Mucosa of descending colon (tissue), 3 donors: ENCODE results near the gene SALL1. TPM values are rescaled to one million over a fixed set of nuclear protein-coding genes. Genes with fewer than 3 reads are reported as not detected.

Experiments
- ATAC-seq: fragments of 200-7000 bp; cut with Tn5 transposase; one replicate; pipeline ENCODE4 v1.9.1; 2020; ENCODE audit warnings: mild to moderate bottlenecking, moderate library complexity
- DNase-seq, 3 donors: peaks; one replicate each; pipeline ENCODE4 v3.0.0-alpha.2; 2020
- H3K36me3 ChIP-seq: fragments of 200-600 bp; one replicate; pipeline ENCODE4 v1.8.0; 2021; ENCODE audit warnings: low read depth, mild to moderate bottlenecking
- H3K4me1 ChIP-seq: fragments of 200-600 bp; one replicate; pipeline ENCODE4 v1.8.0; 2021; ENCODE audit warnings: low read depth, mild to moderate bottlenecking
- H3K4me3 ChIP-seq: fragments of 200-600 bp; one replicate; pipeline ENCODE4 v1.8.0; 2021; ENCODE audit warnings: mild to moderate bottlenecking
- H3K9me3 ChIP-seq: fragments of 200-600 bp; one replicate; pipeline ENCODE4 v1.8.0; 2021; ENCODE audit warnings: mild to moderate bottlenecking
- intact Hi-C, 2 donors: fragments of 100-400 bp; cut with DNase I in 1 of 2; cut with micrococcal nuclease in 1 of 2; formaldehyde crosslinking; loops; one replicate each; pipeline versions ENCODE4 v1.11.0 to v1.11.1; 2022; cut with DNase I, micrococcal nuclease
- total RNA-seq, 3 donors: library from RNA; stranded (reverse); fragmentation: NEBNext Ultra II Directional in 2 of 3; extraction: Animal tissue kit (Norgen Biotek cat#: 25700) in 2 of 3; gene quantifications; one replicate each; pipeline versions ENCODE4 v1.2.1 to v1.2.4, GENCODE V29; 2021 to 2023
- TF ChIP-seq, protein P1 (sequence below): fragments of 200-600 bp; IDR thresholded peaks from one replicate; pipeline ENCODE4 v1.8.0; 2022; ENCODE audit warnings: antibody characterized with exemption, mild to moderate bottlenecking
- donor health status: DM: no; HTN: no; CAD: no; lungs with moderate emphysema.
- donor health status: DM: no; HTN: no; CAD: no.
- donor health status: DM: no; HTN: yes; CAD: no.

SALL1 gene
- total RNA-seq, 3 donors from 2014 or later, result 1.5 to 2.6 (median 1.7) TPM

DNA sequence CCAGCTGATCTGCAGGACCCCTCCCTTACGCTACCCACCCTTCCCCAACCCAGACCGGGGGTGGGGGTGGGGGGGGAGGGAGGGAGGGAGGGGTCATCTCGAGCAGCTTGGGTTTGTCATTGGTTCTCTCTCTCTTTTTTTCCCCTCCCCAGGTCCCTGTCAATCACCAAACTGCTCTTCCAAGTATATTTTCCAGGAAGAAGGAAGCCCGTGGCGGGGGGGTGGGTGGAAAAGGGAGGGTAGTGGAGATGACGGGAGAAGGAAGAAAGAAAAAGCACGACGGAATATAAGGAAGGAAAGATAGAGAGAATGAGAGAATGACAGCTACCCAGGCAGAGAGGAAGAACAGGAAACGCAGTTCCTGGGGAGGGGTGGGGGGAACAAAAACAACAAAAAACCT is 17.9 kb downstream of the SALL1 start:
- H3K4me3 ChIP-seq, result no peak overlapping the region
- intact Hi-C loops, result no loop called here
- no peaks in the 10 kb centered on the region for H3K4me1 ChIP-seq
- H3K36me3 ChIP-seq, result no peaks in the 10 kb centered on the region
- no peaks in the 10 kb centered on the region for H3K9me3 ChIP-seq
- DNase-seq (no peak), ATAC-seq (no peak)
- TF ChIP-seq, protein P1, sequence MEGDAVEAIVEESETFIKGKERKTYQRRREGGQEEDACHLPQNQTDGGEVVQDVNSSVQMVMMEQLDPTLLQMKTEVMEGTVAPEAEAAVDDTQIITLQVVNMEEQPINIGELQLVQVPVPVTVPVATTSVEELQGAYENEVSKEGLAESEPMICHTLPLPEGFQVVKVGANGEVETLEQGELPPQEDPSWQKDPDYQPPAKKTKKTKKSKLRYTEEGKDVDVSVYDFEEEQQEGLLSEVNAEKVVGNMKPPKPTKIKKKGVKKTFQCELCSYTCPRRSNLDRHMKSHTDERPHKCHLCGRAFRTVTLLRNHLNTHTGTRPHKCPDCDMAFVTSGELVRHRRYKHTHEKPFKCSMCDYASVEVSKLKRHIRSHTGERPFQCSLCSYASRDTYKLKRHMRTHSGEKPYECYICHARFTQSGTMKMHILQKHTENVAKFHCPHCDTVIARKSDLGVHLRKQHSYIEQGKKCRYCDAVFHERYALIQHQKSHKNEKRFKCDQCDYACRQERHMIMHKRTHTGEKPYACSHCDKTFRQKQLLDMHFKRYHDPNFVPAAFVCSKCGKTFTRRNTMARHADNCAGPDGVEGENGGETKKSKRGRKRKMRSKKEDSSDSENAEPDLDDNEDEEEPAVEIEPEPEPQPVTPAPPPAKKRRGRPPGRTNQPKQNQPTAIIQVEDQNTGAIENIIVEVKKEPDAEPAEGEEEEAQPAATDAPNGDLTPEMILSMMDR, result no peak

DNA sequence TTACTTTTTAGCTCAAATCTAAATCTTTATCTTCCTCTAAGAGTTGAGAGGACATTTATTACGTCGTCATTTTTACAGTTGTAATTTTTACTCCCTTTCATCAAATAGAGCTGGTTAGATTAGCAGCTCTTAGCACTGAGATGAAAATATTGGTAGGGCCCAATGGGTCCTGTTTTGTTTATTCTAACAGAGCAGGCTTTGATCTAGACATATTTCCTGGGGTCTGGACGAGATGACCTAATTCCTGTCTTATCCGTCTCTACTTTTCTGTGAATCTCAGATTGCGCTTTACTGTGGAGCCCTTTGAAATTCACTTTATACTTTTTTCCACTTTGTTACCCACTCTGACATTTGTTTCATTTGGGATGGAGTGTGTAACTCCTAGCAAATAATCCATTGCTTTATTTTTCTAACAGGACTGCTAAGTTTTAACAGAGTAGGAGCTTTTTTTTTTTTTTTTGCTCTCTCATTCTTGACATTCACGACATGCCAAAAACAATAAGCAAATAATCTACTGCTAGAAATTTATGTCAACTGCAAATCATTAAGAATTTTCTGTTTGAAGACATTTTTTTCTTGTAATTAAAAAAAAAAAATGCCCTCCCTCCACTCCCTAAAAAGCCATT is 18.5 kb downstream of the SALL1 start:
- Histone ChIP-seq H3K36me3 (no peaks in the 10 kb centered on the region), H3K4me3 (no peak overlapping the region), H3K4me1 (no peaks in the 10 kb centered on the region), H3K9me3 (no peaks in the 10 kb centered on the region)
- no peak for ATAC-seq
- no peak for DNase-seq
- TF ChIP-seq, protein P1, result no peak
- intact Hi-C loops, result no loop called here

DNA sequence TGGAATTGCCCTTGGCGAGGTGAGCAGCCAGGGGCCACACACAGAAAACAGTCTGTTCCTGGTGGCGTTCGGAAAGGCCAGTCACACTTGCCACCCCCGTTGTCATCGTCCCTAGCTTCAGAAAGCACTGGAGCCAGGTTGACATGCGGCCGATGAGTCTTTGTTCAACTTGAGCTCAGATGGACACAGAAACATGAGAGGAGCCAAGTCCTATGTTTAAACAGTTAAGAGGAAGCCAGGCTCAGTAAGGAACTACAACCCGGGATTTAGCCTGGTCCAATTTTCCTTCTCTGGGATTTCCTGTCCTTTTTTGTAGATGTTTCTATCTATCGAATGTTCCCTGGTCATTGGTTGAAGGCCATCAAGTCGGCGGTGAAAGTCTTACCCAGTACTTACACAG is 19.5 kb downstream of the SALL1 start:
- Histone ChIP-seq H3K4me3 (no peak overlapping the region), H3K4me1 (no peaks in the 10 kb centered on the region), H3K9me3 (no peaks in the 10 kb centered on the region), H3K36me3 (no peaks in the 10 kb centered on the region)
- TF ChIP-seq, protein P1, result no peak
- DNase-seq (no peak), ATAC-seq (no peak)
- intact Hi-C loops, result no loop called here

DNA sequence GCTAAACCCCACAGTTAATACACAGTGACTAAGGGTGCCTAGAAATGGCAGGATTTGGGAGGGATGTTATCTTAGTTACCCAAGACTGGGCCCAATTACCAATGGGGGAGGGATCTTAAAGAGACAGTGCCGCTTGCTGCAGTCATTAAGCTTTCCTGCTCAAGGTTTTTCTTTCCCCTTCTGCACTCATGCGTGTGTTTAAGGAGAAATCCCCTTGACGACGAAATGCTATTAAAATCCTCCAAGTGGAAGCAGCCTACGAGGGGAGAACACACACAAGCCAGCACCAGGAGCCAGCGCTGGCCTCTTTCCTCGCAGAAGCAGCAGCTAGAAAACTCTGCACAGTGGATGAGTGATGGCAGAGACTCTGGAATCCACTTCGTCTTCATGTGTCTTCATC is 22.0 kb downstream of the SALL1 start:
- intact Hi-C loops, result no loop called here
- TF ChIP-seq, protein P1, result no peak
- no peaks in the 10 kb centered on the region for H3K4me1 ChIP-seq
- ATAC-seq (no peak), DNase-seq (no peak)
- no peaks in the 10 kb centered on the region for H3K9me3 ChIP-seq
- H3K36me3 ChIP-seq, result no peaks in the 10 kb centered on the region
- no peak overlapping the region for H3K4me3 ChIP-seq

DNA sequence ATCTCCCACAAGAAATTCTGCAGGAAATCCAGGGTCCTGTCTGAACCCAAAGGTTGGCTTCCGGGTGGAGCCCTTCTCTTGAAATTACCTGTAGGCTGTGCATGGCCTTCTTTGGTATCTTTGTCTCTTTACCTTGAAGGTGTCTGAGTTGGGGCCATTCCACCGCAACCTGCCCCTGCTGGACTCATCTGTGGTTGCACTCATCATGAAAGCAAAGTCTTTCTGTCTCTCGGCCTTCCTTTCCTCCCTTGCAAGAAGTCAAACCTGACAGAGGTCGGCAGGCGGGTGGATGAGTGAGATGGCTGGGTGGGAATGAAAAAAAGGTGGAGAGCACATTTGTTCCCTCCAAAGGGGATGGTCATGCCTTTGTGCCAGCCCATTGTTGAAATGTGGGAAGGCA is 25.1 kb downstream of the SALL1 start:
- Histone ChIP-seq H3K36me3 (no peaks in the 10 kb centered on the region), H3K4me1 (no peaks in the 10 kb centered on the region), H3K9me3 (no peaks in the 10 kb centered on the region), H3K4me3 (no peak overlapping the region)
- ATAC-seq (no peak), DNase-seq (no peak)
- intact Hi-C loops, result no loop called here
- TF ChIP-seq, protein P1, result no peak

DNA sequence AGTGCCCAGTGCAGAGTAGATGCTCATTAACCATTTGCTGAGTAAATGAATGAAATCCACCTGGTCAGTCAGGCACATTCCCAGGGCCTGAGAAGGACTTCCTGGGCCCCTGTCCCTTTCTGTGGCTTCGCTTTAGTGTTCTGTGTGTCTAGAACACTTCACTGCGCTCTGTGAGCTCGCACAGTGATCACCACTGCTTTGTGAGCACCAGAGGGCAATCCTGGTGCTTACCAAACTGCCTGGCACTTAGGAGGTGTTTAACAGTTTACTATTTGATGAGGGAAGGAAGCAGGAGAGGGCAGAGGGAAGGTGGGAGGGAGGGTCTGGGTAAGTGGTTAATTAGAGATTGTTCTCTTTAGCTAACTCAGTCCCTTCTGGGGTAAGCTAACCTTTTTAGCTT is 26.2 kb downstream of the SALL1 start:
- H3K4me3 ChIP-seq, result no peak overlapping the region
- TF ChIP-seq, protein P1, result no peak

More for the DNA sequence above, 26.2 kb downstream of the SALL1 start:
- no peaks in the 10 kb centered on the region for H3K4me1 ChIP-seq
- intact Hi-C loops, result no loop called here
- ATAC-seq, result no peak
- DNase-seq, result no peak
- no peaks in the 10 kb centered on the region for H3K36me3 ChIP-seq
- no peaks in the 10 kb centered on the region for H3K9me3 ChIP-seq
